ENCODE results near the gene HBP1. TPM values are rescaled to one million over a fixed set of nuclear protein-coding genes. Genes with fewer than 3 reads are reported as not detected.
A peak's percentile ranks its signal among the peaks of the same experiment; 100 is the strongest.

The HBP1 gene
- total RNA-seq, 1 experiment from 2014 or later, result 30.2 TPM

DNA sequence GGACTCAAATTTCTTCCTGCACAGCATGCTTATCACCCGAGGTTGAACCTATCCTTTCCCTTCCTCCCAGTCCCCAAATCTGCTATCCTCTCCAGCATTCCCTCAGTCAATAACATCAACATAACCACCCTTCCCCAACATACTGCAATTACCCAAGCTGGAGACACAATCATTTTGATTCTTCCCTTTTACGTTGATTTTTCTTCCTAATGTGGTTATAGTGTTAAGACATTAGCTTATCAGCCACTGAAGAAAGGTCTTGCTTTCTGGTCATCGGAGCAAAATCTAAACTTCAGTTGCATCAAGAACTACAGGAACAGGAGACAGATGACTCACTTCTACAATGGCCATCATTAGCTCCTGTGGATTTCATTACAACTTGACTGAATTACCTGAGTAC, 3.5 kb upstream of the HBP1 start:
- no peak for DNase-seq (ENCODE audit: unreplicated experiment)
- POLR2A ChIA-PET, result interaction anchor here (0.9 to 7.0 kb wide), 3 partner anchors 15 to 1360 kb away, joined by 3 to 113 read pairs (median 4); no protein-coding TSS in a partner anchor
- CTCF ChIA-PET, result interaction anchor here (0.6 to 9.5 kb wide), 6 partner anchors 16 to 777 kb away, joined by 3 to 99 read pairs (median 4); no protein-coding TSS in a partner anchor
- Mint-ChIP-seq H3K9me3 (ENCODE audit: unreplicated experiment) (no peaks in the 10 kb centered on the region), H3K4me1 (ENCODE audit: insufficient read depth, unreplicated experiment) (no peaks in the 10 kb centered on the region), H3K4me3 (ENCODE audit: unreplicated experiment) (no peak overlapping the region), H3K36me3 (ENCODE audit: insufficient read depth, unreplicated experiment) (peaks cover 13% of the 10 kb centered on the region), H3K27ac (ENCODE audit: low read depth, unreplicated experiment) (no peak overlapping the region), H3K27me3 (ENCODE audit: insufficient read depth, unreplicated experiment) (no peaks in the 10 kb centered on the region)
- BruUV-seq (replicated peaks), result no TSS peak
- TF ChIP-seq, protein P1, sequence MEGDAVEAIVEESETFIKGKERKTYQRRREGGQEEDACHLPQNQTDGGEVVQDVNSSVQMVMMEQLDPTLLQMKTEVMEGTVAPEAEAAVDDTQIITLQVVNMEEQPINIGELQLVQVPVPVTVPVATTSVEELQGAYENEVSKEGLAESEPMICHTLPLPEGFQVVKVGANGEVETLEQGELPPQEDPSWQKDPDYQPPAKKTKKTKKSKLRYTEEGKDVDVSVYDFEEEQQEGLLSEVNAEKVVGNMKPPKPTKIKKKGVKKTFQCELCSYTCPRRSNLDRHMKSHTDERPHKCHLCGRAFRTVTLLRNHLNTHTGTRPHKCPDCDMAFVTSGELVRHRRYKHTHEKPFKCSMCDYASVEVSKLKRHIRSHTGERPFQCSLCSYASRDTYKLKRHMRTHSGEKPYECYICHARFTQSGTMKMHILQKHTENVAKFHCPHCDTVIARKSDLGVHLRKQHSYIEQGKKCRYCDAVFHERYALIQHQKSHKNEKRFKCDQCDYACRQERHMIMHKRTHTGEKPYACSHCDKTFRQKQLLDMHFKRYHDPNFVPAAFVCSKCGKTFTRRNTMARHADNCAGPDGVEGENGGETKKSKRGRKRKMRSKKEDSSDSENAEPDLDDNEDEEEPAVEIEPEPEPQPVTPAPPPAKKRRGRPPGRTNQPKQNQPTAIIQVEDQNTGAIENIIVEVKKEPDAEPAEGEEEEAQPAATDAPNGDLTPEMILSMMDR (IDR thresholded peaks at IDR 0.05; ENCODE audit: unreplicated experiment), result no peak
- intact Hi-C loops (cut with micrococcal nuclease), result loop anchor here (10.0 kb wide), 1 partner anchor 1101 kb away; no protein-coding TSS in a partner anchor

DNA sequence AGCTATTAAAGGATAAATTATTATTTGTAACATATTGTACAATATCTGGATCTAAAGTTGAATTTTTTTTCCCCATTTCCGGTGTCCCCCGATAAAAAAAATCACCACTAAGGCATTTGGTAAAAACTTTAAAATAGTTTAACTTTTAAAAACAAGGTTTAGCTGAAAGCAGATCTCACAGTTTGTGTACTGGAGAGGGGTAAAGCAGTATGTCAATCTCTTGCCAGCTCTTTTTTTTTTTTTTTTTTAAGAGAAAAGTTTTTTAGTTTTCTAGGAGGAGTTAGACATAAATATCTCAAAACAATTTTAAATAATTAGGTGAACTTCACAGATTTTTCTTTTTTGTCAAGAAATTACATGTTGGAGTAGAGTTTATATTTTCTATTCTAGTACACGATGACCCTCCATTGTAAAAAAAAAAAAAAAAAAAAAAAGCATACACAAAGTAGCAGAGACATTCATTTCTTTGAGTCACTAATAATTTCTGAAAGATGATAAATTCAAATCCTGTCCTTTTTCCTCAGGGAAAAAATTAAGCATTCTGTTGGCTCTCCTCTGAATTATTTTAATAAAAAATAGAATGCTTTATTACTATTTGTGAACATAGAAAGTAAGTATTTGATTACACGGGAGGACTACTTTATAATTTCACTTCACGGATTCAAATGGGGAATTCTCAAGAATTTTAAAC, 1.9 kb upstream of the HBP1 start:
- DNase-seq (ENCODE audit: unreplicated experiment), result no peak
- Mint-ChIP-seq H3K36me3 (ENCODE audit: insufficient read depth, unreplicated experiment) (peaks cover 19% of the 10 kb centered on the region), H3K4me3 (ENCODE audit: unreplicated experiment) (peak overlapping the region; percentile 93), H3K4me1 (ENCODE audit: insufficient read depth, unreplicated experiment) (peaks cover 5% of the 10 kb centered on the region), H3K27me3 (ENCODE audit: insufficient read depth, unreplicated experiment) (no peaks in the 10 kb centered on the region), H3K9me3 (ENCODE audit: unreplicated experiment) (no peaks in the 10 kb centered on the region), H3K27ac (ENCODE audit: low read depth, unreplicated experiment) (peak overlapping the region; percentile 100)
- CTCF ChIA-PET, result interaction anchor here (0.7 to 9.5 kb wide), 7 partner anchors 17 to 1171 kb away, joined by 3 to 99 read pairs (median 4); no protein-coding TSS in a partner anchor
- POLR2A ChIA-PET, result interaction anchor here (0.8 to 7.0 kb wide), 11 partner anchors 10 to 806 kb away, joined by 3 to 126 read pairs (median 12); partner anchors contain the start of genes CBLL1, COG5 and DUS4L
- TF ChIP-seq, protein P1 (IDR thresholded peaks at IDR 0.05; ENCODE audit: unreplicated experiment), result no peak
- no TSS peak for BruUV-seq (replicated peaks)
- intact Hi-C loops (cut with micrococcal nuclease), result loop anchor here (10.0 kb wide), 1 partner anchor 1102 kb away; no protein-coding TSS in a partner anchor

DNA sequence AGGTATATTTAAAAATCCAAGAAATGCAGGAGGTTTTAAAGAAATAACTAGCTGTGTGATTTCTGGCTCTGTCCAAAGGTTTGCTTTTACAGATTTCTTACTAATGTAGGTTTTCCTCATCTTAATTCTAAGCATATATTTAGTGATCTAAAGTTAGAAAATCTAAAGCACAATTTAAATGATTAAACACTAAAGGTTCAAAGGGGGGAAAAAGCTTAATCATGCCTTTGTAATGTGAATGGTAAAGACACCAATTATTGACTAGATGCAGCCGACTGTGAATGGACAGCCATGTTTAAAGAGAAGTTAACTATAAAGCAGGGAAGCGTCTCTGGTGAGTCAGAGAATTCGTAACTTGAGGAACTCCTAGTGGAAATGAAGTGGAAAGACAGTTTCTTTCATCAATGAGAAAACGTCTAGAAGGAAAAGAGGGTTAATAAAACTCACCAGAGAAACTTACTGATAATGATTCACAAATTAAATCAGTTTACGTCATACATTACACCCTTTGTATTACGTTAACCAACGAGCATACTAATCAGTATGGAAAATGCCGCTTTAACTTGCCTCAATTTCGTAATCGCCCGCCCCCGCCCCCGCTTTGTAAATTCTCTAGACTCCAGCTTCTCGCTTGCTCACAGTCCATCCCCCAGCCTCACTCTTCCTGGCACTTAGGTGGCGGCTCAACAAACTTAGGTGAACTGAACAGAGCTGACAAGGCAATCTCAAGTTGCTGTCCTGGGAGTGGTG, 1.1 kb upstream of the HBP1 start:
- POLR2A ChIA-PET, result interaction anchor here (0.7 to 7.0 kb wide), 31 partner anchors 9 to 1404 kb away, joined by 3 to 126 read pairs (median 4); partner anchors contain the start of genes CBLL1, COG5, DUS4L and PRKAR2B

More for the DNA sequence above, 1.1 kb upstream of the HBP1 start:
- Mint-ChIP-seq H3K4me1 (ENCODE audit: insufficient read depth, unreplicated experiment) (peaks cover 5% of the 10 kb centered on the region), H3K4me3 (ENCODE audit: unreplicated experiment) (peak overlapping the region; percentile 93), H3K36me3 (ENCODE audit: insufficient read depth, unreplicated experiment) (peaks cover 19% of the 10 kb centered on the region), H3K27ac (ENCODE audit: low read depth, unreplicated experiment) (peak overlapping the region; percentile 100), H3K9me3 (ENCODE audit: unreplicated experiment) (no peaks in the 10 kb centered on the region), H3K27me3 (ENCODE audit: insufficient read depth, unreplicated experiment) (no peaks in the 10 kb centered on the region)
- intact Hi-C loops (cut with micrococcal nuclease), result loop anchor here (10.0 kb wide), 1 partner anchor 1103 kb away; no protein-coding TSS in a partner anchor
- BruUV-seq (replicated peaks), result TSS peak; percentile 89
- TF ChIP-seq, protein P1 (IDR thresholded peaks at IDR 0.05; ENCODE audit: unreplicated experiment), result peak; percentile 45
- peak; percentile 90 for DNase-seq (ENCODE audit: unreplicated experiment)
- CTCF ChIA-PET, result interaction anchor here (0.6 to 9.5 kb wide), 14 partner anchors 10 to 393 kb away, joined by 3 to 99 read pairs (median 4); no protein-coding TSS in a partner anchor

Data from MCF 10A (cell line).